Measurements from ENCODE around the gene TNIP2.
"Not testable (repeated sequence)": the region's sequence is repeated elsewhere in the genome, so short reads cannot be mapped to it uniquely, and the experiment has no call there.

Gene TNIP2

GRCh38 chr4:2729533-2729875 lies 26.6 kb downstream of the TNIP2 start:
- no peak overlapping the region for H3K27ac ChIP-seq (ENCODE audit: low read depth, low read length)
- TF ChIP-seq EZH2phosphoT487 (conservative IDR thresholded peaks at IDR 0.05; ENCODE audit: low read length) (no peak), CTCF (IDR thresholded peaks at IDR 0.05; ENCODE audit: insufficient read depth, low read length, poor library complexity, severe bottlenecking) (no peak)
- no peaks in the 10 kb centered on the region for H3K36me3 ChIP-seq (ENCODE audit: low read length)
- no peaks in the 10 kb centered on the region for H4K20me1 ChIP-seq (ENCODE audit: low read depth, low read length)
- H3K9me2 ChIP-seq (replicated peaks; ENCODE audit: insufficient read depth, low read length), result no peaks in the 10 kb centered on the region
- no peak overlapping the region for H3K4me2 ChIP-seq (ENCODE audit: low read depth, low read length, poor library complexity, severe bottlenecking)
- H3K9me3 ChIP-seq (ENCODE audit: insufficient read depth, low read length), result no peaks in the 10 kb centered on the region
- no peaks in the 10 kb centered on the region for H3K27me3 ChIP-seq (ENCODE audit: low read length)
- no peak overlapping the region for H2AFZ ChIP-seq (ENCODE audit: low read depth, low read length, severe bottlenecking)
- no peak overlapping the region for H3K9ac ChIP-seq (ENCODE audit: low read length)
- H3F3A ChIP-seq (ENCODE audit: insufficient read depth), result no peaks in the 10 kb centered on the region
- H3K4me3 ChIP-seq (ENCODE audit: insufficient read depth, low read length, poor library complexity, severe bottlenecking), result no peak overlapping the region
- H3K79me2 ChIP-seq (ENCODE audit: insufficient read depth, low read length), result no peaks in the 10 kb centered on the region

DNA sequence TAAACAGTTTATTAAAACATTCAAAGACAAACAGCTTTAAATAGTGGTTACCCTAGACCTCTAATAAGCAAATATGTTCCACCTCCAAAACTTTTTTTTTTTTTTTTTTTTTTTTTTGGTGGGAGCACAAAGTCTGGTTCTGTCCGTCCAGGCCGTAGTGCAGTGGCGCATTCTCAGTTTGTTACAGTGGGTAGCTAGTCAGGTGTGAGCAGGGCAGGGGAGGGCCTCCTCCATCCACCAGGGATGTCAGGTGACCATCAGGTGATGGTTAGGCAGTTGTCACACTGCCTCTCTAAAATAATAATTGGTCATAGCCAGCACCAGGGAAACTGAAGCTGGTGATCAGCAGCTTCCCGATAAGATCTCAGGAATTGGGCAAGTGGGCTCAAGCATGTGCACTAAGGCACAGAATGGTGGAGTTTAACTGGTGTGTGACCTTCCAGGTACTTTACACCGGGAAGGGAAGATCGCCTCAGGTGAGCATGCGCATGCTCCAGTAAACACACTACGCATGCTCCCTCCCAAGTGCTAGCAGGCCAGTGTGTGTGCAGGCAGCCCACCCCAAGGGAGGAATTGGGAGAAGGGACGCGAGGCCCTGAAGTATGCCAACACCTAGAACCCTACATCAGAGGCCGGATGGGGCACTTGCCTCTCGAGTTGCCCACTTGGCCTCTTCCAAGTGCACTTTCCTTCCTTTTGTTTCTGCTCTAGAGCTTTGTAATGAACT lies 27.2 kb downstream of the TNIP2 start:
- no peaks in the 10 kb centered on the region for H3K9me3 ChIP-seq (ENCODE audit: insufficient read depth, low read length)
- TF ChIP-seq CTCF (IDR thresholded peaks at IDR 0.05; ENCODE audit: insufficient read depth, low read length, poor library complexity, severe bottlenecking) (no peak), EZH2phosphoT487 (conservative IDR thresholded peaks at IDR 0.05; ENCODE audit: low read length) (no peak)
- H3K27ac ChIP-seq (ENCODE audit: low read depth, low read length), result no peak overlapping the region
- no peaks in the 10 kb centered on the region; the same call in 1 of the 2 replicates for H3K36me3 ChIP-seq (ENCODE audit: low read length)
- no peaks in the 10 kb centered on the region for H3K9me2 ChIP-seq (replicated peaks; ENCODE audit: insufficient read depth, low read length)
- no peaks in the 10 kb centered on the region for H3K27me3 ChIP-seq (ENCODE audit: low read length)
- no peaks in the 10 kb centered on the region for H4K20me1 ChIP-seq (ENCODE audit: low read depth, low read length)
- H3K79me2 ChIP-seq (ENCODE audit: insufficient read depth, low read length), result no peaks in the 10 kb centered on the region
- H3K9ac ChIP-seq (ENCODE audit: low read length), result no peak overlapping the region
- H3K4me2 ChIP-seq (ENCODE audit: low read depth, low read length, poor library complexity, severe bottlenecking), result no peak overlapping the region
- no peak overlapping the region for H2AFZ ChIP-seq (ENCODE audit: low read depth, low read length, severe bottlenecking)
- H3K4me3 ChIP-seq (ENCODE audit: insufficient read depth, low read length, poor library complexity, severe bottlenecking), result no peak overlapping the region
- H3F3A ChIP-seq (ENCODE audit: insufficient read depth), result peaks cover 4% of the 10 kb centered on the region; the same call in 1 of the 2 replicates

DNA sequence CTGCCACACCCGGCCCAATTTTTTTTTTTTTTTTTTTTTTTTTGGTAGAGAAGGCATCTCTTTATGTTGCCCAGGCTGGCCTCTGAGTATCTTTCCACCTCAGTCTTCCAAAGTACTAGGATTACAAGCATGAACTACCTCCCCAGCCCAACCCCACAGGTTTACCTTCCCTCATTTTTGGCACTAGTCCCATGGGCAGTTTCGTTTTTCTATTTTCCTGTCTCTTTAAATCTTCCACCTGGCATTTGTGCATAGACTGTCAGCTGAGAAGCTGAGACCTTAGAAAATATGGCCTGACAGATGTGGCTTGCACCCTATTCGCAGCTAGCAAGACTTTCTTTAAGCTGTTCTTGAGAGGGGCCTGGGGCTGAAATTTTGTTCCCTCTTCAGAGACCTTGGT lies 27.9 kb downstream of the TNIP2 start:
- Histone ChIP-seq H3K9me3 (ENCODE audit: insufficient read depth, low read length) (no peaks in the 10 kb centered on the region), H4K20me1 (ENCODE audit: low read depth, low read length) (no peaks in the 10 kb centered on the region), H3K9ac (ENCODE audit: low read length) (no peak overlapping the region), H2AFZ (ENCODE audit: low read depth, low read length, severe bottlenecking) (no peak overlapping the region), H3K9me2 (replicated peaks; ENCODE audit: insufficient read depth, low read length) (no peaks in the 10 kb centered on the region), H3F3A (ENCODE audit: insufficient read depth) (peaks cover 4% of the 10 kb centered on the region; the same call in 1 of the 2 replicates), H3K4me2 (ENCODE audit: low read depth, low read length, poor library complexity, severe bottlenecking) (no peak overlapping the region), H3K79me2 (ENCODE audit: insufficient read depth, low read length) (no peaks in the 10 kb centered on the region), H3K4me3 (ENCODE audit: insufficient read depth, low read length, poor library complexity, severe bottlenecking) (no peak overlapping the region), H3K27me3 (ENCODE audit: low read length) (no peaks in the 10 kb centered on the region), H3K36me3 (ENCODE audit: low read length) (no peaks in the 10 kb centered on the region; the same call in 1 of the 2 replicates), H3K27ac (ENCODE audit: low read depth, low read length) (no peak overlapping the region)
- TF ChIP-seq CTCF (IDR thresholded peaks at IDR 0.05; ENCODE audit: insufficient read depth, low read length, poor library complexity, severe bottlenecking), result no peak
- TF ChIP-seq EZH2phosphoT487 (conservative IDR thresholded peaks at IDR 0.05; ENCODE audit: low read length), result no peak

DNA sequence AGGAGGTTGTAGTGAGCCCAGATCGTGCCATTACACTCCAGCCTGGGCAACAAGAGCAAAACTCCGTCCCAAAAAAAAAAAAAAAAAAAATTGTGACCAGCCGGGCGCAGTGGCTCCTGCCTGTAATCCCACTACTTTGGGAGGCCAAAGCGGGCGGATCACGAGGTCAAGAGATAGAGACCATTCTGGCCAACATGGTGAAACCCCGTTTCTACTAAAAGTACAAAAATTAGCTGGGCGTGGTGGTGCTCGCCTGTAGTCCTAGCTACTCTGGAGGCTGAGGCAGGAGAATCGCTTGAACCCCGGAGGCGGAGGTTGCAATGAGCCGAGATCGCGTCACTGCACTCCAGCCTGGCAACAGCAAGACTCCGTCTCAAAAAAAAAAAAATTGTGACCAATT lies 29.3 kb downstream of the TNIP2 start:
- H4K20me1 ChIP-seq (ENCODE audit: low read depth, low read length); H3K4me3 ChIP-seq (ENCODE audit: insufficient read depth, low read length, poor library complexity, severe bottlenecking); H3K79me2 ChIP-seq (ENCODE audit: insufficient read depth, low read length); H3K9ac ChIP-seq (ENCODE audit: low read length); H2AFZ ChIP-seq (ENCODE audit: low read depth, low read length, severe bottlenecking); H3K9me3 ChIP-seq (ENCODE audit: insufficient read depth, low read length); H3K9me2 ChIP-seq (replicated peaks; ENCODE audit: insufficient read depth, low read length); H3K27me3 ChIP-seq (ENCODE audit: low read length); H3F3A ChIP-seq (ENCODE audit: insufficient read depth); H3K36me3 ChIP-seq (ENCODE audit: low read length); H3K27ac ChIP-seq (ENCODE audit: low read depth, low read length); H3K4me2 ChIP-seq (ENCODE audit: low read depth, low read length, poor library complexity, severe bottlenecking): not testable (repeated sequence)
